LoVo (cell line): ENCODE measurements around the gene DDIT3.

Source experiments
- DNase-seq: peaks from one replicate; pipeline ENCODE4 v3.0.0-alpha.2; 2016; ENCODE audit warnings: low spot score

DDIT3 gene

DNA sequence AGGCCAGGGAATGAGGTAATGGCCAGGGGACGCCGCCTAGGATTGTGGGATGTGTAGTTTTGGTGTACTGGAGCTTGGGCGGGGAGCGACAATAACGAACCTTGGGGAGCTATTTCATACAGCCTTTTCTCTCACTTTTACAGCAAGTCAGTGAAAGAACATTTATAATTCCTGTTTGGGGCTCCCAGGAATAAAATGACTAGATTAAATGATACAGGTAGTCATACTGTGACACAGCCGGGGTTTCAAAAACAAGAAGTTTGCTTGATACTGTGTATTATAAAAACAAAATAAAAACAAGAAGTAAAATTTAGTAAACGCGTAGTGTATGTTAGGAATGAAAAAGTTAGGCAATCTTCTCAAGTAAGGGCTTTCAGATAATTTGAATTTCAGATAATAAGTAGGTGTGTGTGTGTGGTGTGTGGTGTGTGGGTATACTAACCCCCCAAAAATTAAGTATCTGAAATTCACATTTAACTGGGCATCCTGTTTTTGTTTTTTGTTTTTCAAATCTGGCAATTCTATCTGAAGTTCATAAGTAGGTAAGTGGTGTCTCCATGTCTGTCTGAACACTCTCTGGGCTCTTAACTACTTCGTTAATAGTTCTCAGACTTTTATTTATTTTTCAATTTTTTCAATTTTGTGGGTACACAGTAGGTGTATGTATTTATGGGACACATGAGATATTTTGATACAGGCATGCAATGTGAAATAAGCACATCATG lies 27.1 kb upstream of the DDIT3 start:
- DNase-seq, result no peak

DNA sequence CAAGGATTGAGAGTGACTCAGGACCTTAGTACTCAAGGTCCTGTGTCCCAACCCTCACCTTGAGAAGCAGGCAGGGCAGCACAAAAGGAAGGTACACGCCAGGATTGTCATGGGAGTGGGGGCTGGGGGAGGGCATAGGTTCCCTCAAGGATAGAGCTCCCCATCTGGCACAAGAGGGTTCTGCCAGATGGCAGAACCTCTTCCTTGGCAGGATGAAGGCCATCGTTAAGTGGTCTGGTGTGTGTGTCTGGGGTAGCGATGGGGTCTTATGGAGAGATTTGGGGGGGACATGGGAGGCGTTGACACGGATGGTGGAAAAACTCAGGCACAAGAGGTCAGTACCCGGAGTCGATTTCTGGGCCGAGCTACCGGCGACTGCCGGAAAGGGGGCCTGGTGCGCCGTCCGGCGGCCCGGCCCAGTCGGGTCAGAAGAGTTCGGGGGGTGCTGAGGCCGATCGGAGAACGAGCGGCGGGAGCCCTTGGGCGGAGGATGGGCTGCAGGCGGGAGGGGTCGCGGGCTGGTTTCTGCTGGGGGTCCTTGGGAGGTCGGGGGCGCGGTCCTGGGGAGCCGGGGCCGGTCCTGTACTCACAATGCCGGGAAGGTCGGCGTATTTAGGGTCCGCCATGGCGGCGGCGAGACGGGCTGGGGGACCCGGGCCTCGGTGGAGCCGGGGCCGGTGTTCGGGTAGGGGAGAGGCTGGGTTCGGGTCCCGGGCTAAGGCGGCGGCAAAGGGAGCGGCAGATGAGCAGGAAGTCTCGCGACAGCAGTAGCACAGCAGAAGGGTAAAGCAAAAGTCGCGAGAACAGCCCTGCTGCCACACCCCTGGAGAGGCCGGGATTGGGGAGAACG lies 26.3 kb upstream of the DDIT3 start, which contains the start of gene DCTN2:
Gene DCTN2, minus strand, starts transcription at position 755 of the 850 bp plus-strand sequence. Its CDS starts 129 bp downstream, at position 626.
- DNase-seq, result peak; percentile 100

DNA sequence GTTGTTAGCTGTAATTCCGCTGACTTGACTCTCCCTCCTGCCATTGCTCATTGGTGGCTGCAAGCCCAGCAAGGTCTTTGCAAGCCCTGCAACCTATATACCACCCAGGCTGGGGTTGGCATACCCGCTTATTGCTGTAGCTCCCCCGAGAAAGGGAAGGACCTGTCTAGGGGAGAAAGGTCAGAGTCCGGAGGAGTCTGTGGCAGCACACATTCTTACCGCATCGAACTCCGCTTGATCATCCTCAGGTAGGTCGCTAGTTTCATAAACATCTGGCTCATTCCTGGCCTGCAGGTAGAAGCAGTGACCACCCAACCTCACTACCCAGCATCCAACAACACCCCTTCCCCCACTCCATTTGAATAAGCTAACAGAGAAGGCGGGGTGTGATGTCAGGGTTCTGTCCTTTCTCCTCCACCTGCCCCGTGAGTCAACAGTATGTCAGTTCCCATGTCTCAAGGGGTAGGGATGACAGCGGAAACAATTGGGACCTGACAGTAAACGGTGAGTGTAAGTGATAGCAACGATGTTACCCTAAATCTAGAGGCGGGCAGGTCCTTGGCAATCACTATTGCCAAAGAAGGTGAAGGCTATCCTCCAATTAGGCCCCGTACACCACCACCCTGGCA lies 25.6 kb upstream of the DDIT3 start:
- no peak for DNase-seq

DNA sequence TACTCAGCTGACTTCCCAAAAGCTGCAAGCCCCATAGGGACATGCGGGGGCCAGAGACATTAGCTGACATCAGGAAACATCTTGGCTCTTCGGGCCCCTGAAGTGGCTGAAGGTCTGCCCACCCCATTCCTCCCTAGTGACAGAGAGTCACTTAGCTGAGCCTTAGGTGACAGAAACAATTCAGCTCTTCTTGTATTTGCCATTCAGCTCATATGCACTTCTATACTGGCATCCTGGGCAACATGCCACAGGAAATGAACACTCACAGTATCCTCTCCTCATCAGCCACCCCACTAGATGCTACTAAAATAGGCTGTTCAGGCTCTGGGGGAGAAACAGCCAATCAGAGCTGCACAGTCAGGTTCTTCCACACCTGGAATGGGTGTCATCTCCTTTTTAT lies 23.3 kb upstream of the DDIT3 start:
- DNase-seq, result no peak

DNA sequence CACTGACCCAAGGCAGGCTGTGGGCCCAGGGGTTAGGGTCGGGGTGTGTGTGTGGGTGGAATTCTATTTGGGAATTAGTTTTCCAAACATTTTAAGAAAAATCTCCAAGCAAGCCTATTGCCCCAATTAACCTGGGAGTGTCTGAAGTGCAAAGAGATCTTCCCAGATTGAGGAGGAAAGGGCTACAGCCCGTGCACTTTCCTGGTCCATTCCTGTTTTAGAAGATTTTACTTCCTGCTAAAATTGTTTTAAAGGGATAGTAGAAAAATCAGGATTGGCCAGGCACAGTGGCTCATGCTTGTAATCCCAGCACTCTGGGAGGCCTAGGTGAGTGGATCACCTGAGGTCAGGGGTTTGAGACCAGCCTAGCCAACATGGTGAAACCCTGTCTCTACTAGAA lies 21.4 kb upstream of the DDIT3 start:
- no peak for DNase-seq

DNA sequence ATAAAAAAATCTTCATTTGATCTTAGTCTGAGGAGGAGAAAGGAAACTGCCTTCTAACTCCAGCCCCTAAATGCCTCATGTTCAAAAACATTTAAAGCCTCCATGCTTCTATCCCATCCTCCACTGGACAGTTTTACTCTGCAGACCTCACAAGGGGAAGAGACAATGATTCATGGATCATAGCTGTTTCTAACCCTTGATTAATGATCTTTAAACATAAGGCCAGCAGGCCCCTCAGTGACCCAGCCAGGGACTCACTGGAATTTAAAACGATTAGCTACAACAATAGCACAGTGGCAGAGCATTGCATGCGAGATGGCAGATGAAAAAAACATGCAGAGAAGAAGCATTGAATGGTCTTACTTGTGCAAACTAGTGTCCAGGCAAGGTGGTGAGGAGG lies 20.7 kb upstream of the DDIT3 start:
- DNase-seq, result no peak

DNA sequence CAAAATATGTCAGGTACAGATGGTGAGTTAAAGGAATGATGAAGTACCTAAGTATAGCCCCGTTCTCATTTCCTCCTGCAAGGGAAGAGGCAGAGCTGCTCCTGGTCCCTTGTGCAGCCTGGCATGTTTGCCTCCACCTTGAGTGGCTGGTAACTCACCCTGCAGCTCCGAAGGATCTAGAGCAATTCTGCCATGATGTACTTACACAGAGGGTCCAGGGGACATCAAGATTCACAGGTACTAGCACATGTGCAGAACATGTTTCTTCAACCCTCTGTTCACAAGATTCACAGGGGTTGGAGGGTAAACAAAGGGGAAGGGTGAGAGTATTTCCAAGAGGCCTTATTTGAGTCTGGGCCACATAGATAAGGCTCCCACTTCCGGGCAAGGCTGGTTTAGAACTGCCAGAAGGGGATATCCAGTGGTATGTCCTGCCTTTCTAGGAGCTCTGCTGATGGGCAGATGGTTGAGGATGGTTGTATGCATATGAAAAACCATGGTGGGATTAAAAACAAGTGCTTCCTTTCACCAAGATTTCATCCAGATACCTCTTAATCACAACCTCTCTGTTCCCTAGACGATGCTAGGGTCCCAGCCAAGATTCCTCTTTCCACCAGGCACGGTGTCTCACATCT lies 18.9 kb upstream of the DDIT3 start:
- DNase-seq, result no peak

DNA sequence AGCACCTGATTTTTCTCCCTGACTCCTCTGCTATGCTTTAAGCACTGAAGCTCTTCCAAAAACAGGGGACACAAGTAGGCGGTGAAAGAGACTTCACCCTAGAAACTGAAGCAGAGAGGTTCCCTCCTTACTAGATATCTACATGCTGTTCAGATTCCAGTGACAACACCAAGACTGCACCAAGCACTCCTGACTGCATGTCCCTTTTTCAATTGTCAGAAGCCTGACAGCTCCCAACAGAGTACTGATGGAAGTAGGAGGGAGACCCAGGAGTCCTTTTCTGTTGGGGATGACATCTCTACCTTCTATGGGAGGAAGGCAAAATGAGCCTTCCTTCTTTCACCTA lies 16.3 kb upstream of the DDIT3 start:
- DNase-seq, result no peak

DNA sequence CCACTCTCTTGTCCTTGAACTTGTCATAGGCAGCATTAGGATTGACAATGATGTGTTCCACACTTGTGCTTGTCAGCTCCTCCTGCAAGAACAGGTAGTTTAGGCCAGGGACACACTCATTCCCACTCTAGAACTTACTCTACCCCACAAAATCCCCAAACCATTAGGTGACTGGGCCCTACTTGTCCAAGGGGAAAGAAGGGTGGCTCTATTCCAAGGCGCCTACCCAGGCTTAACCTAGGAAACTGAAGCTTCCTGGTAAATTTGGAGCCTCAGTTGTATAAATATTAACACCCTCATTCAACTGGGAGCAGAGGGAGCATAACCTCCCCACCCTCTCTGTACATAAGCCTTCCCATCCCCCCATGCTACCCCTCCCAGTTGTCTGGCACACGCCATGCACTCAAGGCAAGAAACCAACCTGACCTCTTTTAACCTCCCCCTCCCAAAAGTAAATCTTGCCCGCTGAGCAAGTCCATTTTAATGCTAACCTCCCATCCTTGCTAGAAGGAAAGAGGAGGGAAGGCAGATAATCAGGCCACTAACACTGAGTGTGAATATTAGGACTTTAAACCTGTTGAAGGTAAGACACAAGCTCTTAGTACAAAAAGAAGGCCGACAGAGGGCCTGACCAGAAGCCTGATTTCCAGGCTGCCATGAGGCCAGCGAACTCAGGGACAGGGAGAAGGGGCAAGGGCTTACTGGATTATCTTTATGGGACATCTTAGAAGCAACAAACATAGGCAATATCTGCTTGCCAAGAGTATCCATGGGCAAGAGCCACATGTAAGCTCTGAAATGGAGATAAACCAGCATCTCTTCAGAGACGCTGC lies 15.7 kb upstream of the DDIT3 start:
- no peak for DNase-seq

DNA sequence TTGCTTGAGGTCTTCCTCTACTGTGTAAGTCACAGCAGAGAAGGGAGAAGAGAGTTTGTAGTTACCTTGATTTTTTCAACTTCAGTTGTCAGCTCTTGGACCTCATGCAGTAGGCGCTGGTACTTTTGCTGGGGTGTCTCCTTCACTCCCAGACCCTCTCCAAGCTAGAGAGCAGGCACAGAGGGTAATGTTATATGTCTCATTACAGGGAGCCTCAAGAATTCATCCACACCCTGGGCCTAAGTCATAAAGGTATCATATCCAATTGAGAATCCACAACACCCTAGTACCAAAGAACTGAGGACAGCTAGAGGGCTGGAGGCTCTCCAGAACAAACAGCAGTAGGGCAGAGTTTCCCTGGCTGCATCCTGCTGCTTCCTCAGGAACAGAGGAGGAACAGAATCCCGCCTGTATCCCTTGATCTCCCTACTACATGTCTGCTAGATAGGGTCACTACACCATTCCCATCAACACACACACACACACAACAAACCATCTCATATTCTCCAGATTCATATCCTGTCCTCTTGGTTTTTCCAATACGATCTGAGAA lies 14.8 kb upstream of the DDIT3 start:
- DNase-seq, result no peak

DNA sequence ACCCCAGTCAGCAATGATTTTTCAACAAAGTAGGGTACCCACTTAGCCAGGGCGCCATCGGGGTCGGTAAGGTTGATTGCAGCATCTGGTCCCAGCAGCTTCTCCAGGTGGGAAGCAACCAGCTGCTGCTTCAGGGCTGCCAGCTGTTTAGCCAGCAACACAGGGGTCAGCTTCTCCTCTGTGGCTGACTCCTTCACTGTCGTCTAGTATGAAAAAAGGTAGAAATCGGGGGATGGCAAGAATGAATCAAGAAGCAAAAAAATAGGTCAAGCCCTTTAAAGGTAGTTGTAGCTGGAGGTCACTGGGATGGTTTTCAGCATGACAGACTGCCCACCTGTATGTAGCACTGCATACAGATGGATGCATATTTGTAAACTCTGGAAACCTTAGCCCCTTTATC lies 13.9 kb upstream of the DDIT3 start:
- no peak for DNase-seq

DNA sequence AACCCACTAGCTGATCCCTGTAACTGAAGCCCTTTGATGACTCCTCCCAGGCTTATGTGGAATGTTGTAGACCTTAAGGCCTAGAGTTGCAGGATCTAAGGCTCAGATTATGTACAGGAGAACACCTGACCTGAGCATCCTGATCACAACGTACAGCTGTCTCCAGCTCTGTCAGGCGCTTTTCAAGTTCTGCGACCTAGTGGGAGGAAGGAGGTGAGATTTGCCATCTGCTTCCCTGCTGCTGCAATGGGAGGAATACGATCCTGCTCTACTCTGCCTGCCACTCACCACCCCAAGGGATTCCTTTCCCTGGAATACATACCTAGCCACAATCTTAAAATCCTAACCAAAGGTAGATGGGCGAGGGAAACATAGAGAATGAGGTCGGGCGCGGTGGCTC lies 12.8 kb upstream of the DDIT3 start:
- no peak for DNase-seq

DNA sequence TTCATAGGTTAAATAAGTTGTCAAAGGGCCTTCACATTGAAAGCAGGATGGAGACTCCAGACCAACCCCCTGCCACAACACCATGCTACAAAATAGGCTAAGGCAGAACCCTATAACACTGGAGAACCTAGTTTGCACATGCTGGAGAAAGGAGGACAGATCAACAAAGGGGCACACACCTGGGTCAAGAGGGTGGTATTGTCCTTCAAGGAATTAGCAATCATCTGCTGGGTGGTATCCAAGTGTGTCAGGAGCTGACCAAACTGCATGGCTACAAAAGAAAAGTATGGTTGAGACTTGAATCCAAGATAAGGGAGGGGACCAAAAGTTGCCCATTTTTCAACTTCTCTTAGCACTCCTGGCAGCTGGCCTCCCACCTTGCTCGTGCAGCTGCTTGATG lies 11.5 kb upstream of the DDIT3 start:
- DNase-seq, result no peak

DNA sequence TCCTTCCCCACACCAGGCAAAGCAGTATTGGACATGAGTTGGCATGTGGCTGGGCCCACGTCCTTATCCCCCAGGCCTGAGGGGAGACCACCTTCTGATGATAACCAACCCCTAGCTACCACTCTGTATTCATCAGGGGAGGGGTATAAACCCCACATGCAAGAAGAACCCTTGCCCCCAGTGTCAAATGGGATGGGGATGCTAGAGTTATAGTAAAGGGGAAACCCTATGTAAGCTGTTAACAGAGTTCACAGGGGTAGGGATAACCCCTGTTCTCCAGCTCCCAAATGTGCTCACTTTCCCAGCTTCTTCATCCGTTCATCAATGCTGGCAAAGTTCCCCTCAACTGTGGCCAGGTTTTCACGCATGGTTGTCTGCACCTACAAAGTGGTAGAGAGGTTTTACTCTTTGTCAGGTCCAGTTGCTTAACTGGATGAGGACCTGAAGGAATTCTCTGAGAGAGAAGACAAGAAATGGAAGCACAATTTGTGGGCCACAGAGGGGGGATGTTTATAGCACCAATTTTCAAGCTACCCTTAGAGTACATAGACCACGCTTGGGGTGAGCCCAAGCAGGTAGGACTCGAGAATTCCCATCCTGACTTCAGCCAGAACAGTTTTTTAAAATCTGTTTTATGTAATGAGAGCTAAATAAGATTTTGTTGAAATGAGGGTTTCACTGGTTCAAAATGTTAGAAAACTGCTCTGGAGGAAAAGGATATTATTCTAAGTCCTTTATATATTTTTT lies 10.3 kb upstream of the DDIT3 start:
- no peak for DNase-seq

DNA sequence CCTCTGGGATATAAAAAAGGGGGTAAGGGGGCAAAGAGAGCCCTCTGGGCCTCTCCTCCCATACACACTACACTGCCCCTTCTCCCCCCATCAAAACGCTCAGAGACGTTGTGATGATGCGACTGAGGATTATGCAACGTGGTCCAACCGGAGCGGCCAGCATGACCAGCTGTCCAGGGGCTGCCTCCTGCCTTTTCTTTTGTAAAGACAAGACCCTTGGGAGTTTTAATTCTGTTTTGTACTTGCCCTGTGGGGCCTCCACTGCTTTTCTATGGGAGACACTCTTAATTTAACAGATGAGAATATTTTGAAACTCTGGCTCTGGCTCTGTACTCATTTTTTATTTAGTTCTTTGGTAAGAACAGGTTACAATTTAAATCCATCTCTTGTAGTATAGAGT lies 9.5 kb upstream of the DDIT3 start:
- no peak for DNase-seq

DNA sequence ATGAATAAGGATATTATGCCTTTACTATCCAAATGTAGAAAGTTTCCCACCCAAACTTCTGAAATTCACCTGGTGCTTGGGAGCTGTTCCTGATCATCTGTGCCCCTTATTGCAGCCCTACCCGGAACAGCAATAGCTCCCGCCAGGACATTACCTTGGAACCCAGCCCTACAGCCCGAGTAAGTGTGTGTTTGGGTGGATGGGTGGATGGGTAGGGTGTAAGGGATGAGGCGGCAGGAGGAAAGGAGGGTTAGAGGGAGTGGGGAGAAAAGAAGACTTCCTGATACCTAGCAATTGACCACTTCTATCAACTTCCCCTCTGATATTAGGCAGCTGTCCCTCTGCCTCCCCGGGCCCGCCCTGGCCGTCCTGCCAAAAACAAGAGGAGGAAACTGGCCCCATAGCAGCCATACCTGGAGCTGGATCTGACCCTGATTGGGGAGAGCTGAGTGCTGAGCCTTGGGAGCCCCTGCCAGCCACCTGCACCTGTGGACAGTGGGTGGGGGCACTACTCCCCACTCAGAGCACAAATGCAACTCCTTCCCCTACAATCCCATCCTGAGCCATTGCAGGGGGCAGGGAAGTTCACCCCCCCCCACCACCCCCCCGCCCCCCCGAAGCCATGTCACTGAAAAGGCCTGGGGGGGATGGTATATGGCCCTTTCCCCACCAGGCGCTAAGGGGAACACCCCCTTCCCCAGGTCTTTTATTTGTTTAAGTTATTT lies 8.7 kb upstream of the DDIT3 start:
- no peak for DNase-seq

DNA sequence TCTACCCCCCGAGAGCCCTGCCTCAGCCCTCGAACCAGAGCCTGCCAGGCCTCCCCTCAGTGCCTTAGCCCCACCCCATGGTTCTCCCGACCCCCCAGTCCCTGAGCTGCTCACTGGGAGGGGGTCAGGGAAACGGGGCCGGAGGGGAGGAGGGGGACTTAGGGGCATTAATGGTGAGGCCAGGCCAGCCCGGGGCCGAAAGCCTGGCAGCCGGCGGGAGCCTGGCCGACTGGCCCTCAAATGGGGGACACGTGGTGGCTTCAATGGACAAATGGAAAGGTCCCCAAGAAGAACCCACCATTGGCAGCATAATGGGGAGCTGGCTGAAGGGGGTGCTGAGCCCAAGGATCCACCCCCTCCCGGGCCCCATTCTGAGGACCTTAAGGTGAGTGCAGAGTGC lies 7.9 kb upstream of the DDIT3 start:
- no peak for DNase-seq

DNA sequence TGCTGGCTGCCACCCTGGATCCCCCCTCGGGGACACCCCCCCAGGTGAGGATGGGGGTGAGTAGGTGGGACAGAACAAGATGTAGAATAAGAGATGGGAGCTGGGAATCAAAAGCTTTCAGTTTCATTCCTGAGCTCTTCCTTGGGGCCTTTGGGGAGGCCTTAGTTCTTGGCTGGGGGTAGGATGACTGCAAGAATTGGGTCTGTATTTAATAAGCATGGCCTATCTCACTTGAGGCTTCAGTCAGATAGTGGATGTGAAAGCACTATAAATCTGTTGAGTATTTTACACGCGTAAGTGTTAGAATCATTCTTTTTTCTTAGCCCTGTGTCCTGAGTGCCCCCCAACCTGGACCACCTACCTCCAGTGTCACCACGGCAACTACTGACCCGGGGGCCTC lies 6.9 kb upstream of the DDIT3 start:
- no peak for DNase-seq

DNA sequence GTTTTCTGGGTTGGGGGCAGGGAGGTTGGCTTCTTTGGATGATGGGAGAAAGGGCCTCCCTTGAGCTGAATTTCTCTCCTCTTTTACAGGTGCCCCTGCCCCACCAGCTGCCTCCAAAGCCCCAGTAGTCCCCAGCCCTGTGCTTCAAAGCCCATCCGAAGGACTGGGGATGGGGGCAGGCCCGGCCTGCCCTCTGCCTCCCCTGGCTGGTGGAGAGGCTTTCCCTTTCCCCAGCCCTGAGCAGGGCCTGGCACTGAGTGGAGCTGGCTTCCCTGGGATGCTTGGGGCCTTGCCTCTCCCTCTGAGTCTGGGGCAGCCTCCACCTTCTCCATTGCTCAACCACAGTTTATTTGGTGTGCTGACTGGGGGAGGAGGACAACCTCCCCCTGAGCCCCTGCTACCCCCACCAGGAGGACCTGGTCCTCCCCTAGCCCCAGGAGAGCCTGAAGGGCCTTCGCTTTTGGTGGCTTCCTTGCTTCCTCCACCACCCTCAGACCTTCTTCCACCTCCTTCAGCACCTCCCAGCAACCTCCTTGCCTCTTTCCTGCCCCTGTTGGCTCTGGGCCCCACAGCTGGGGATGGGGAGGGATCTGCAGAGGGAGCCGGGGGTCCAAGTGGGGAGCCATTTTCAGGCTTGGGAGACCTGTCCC lies 6.3 kb upstream of the DDIT3 start:
- DNase-seq, result no peak
